Activated CD8-positive, alpha-beta T cell treated with anti-CD3 and anti-CD28 coated beads for 36 hours (primary cell): ENCODE data around the gene DLX1. TPM values are rescaled to one million over a fixed set of nuclear protein-coding genes. Genes with fewer than 3 reads are reported as not detected.

ENCODE experiments used
- ATAC-seq: fragments of 200-7000 bp; cut with Tn5 transposase; one replicate; pipeline ENCODE4 v1.10.0; 2021; ENCODE audit warnings: mild to moderate bottlenecking, moderate library complexity
- CTCF ChIA-PET: fragments of 350-600 bp; sonication (Branson Sonifier 250); formaldehyde crosslinking; loops from one replicate; lab custom pipeline; 2021; ENCODE audit warnings: antibody characterized with exemption; lab: Charles Lee
- POLR2A ChIA-PET: fragments of 350-600 bp; sonication (Branson Sonifier 250); formaldehyde crosslinking; loops from one replicate; lab custom pipeline; 2021; ENCODE audit warnings: antibody characterized with exemption; lab: Charles Lee
- DNase-seq: peaks from one replicate; pipeline ENCODE4 v3.0.0-alpha.2; 2020
- H3K27ac Mint-ChIP-seq: one replicate; pipeline ENCODE4 v1.8.0; 2021; ENCODE audit warnings: mild to moderate bottlenecking, mixed read lengths
- H3K27me3 Mint-ChIP-seq: one replicate; pipeline ENCODE4 v1.8.0; 2021; ENCODE audit warnings: mixed read lengths
- H3K36me3 Mint-ChIP-seq: one replicate; pipeline ENCODE4 v1.8.0; 2021; ENCODE audit warnings: low read depth, mixed read lengths
- H3K4me1 Mint-ChIP-seq: one replicate; pipeline ENCODE4 v1.8.0; 2021; ENCODE audit warnings: low read depth, mixed read lengths
- H3K4me3 Mint-ChIP-seq: one replicate; pipeline ENCODE4 v1.8.0; 2021; ENCODE audit warnings: mild to moderate bottlenecking, moderate library complexity, mixed read lengths
- H3K9me3 Mint-ChIP-seq: one replicate; pipeline ENCODE4 v1.8.0; 2021; ENCODE audit warnings: mixed read lengths
- CTCF ChIP-seq: fragments of 200-600 bp; IDR thresholded peaks from one replicate; pipeline ENCODE4 v1.8.0; 2022; ENCODE audit warnings: antibody characterized with exemption, mild to moderate bottlenecking
- intact Hi-C: fragments of 100-400 bp; cut with micrococcal nuclease; formaldehyde crosslinking; loops from one replicate; pipeline ENCODE4 v1.10.0; 2022
- total RNA-seq, 2 experiments: library from RNA; stranded (reverse); gene quantifications; one replicate each; pipeline ENCODE4 v1.2.3, GENCODE V29; 2021

DLX1 gene
- total RNA-seq, 2 experiments from 2014 or later: not detected

GRCh38 chr2:172103471-172104272 is 18.4 kb downstream of the DLX1 start:
- H3K36me3 Mint-ChIP-seq: no peaks in the 10 kb centered on the region
- peak; percentile 96 for TF ChIP-seq CTCF
- H3K4me3 Mint-ChIP-seq: peak overlapping the region; percentile 76
- peak; percentile 87 for DNase-seq
- ATAC-seq: peak; percentile 43
- H3K9me3 Mint-ChIP-seq: no peaks in the 10 kb centered on the region
- peaks cover 43% of the 10 kb centered on the region for H3K4me1 Mint-ChIP-seq
- intact Hi-C loops: loop anchor here (2.0 to 10.0 kb wide), 5 partner anchors 19 to 509 kb away; partner anchors contain the start of genes DLX1 and HAT1
- POLR2A ChIA-PET: interaction anchor here (0.6 to 1.2 kb wide), 2 partner anchors 11 to 359 kb away, joined by 3 read pairs; no protein-coding TSS in a partner anchor
- CTCF ChIA-PET: interaction anchor here (0.7 to 6.1 kb wide), 36 partner anchors 8 to 530 kb away, joined by 3 to 60 read pairs (median 4); partner anchors contain the start of gene DLX1
- H3K27ac Mint-ChIP-seq: no peak overlapping the region
- H3K27me3 Mint-ChIP-seq: peaks cover 73% of the 10 kb centered on the region

GRCh38 chr2:172105471-172106107 is 20.3 kb downstream of the DLX1 start:
- Mint-ChIP-seq H3K27me3 (peaks cover 80% of the 10 kb centered on the region), H3K36me3 (no peaks in the 10 kb centered on the region), H3K4me3 (peak overlapping the region; percentile 24), H3K4me1 (peaks cover 41% of the 10 kb centered on the region), H3K9me3 (no peaks in the 10 kb centered on the region), H3K27ac (no peak overlapping the region)
- intact Hi-C loops: loop anchor here (2.0 to 10.0 kb wide), 3 partner anchors 181 to 511 kb away; partner anchors contain the start of gene HAT1
- ATAC-seq (no peak), DNase-seq (no peak)
- TF ChIP-seq CTCF: no peak
- POLR2A ChIA-PET: interaction anchor here (1.1 kb wide), 1 partner anchor 23 kb away, joined by 3 read pairs; no protein-coding TSS in a partner anchor
- CTCF ChIA-PET: interaction anchor here (0.8 to 6.1 kb wide), 23 partner anchors 7 to 532 kb away, joined by 3 to 60 read pairs (median 7); partner anchors contain the start of gene DLX1

GRCh38 chr2:172106108-172106961 is 21.0 kb downstream of the DLX1 start:
- DNase-seq (peak; percentile 68), ATAC-seq (peak; percentile 35)
- H3K4me3 Mint-ChIP-seq: peak overlapping the region; percentile 53
- ChIA-PET CTCF (interaction anchor here (0.7 to 6.1 kb wide), 33 partner anchors 8 to 534 kb away, joined by 3 to 60 read pairs (median 3); partner anchors contain the start of gene DLX1), POLR2A (interaction anchor here (0.9 to 1.1 kb wide), 2 partner anchors 13 to 23 kb away, joined by 3 to 4 read pairs; no protein-coding TSS in a partner anchor)
- H3K4me1 Mint-ChIP-seq: peaks cover 37% of the 10 kb centered on the region
- H3K9me3 Mint-ChIP-seq: no peaks in the 10 kb centered on the region
- H3K36me3 Mint-ChIP-seq: no peaks in the 10 kb centered on the region
- intact Hi-C loops: loop anchor here (10.0 kb wide), 2 partner anchors 182 to 512 kb away; partner anchors contain the start of gene HAT1
- TF ChIP-seq CTCF: peak; percentile 68
- peaks cover 77% of the 10 kb centered on the region for H3K27me3 Mint-ChIP-seq
- no peak overlapping the region for H3K27ac Mint-ChIP-seq

GRCh38 chr2:172107690-172108586 is 22.6 kb downstream of the DLX1 start:
- H3K27ac Mint-ChIP-seq: no peak overlapping the region
- intact Hi-C loops: loop anchor here (10.0 kb wide), 2 partner anchors 183 to 513 kb away; partner anchors contain the start of gene HAT1
- ChIA-PET POLR2A (interaction anchor here (0.6 to 0.9 kb wide), 2 partner anchors 15 to 438 kb away, joined by 3 to 4 read pairs; no protein-coding TSS in a partner anchor), CTCF (interaction anchor here (1.0 to 4.2 kb wide), 13 partner anchors 12 to 534 kb away, joined by 3 to 60 read pairs (median 5); partner anchors contain the start of gene DLX1)
- DNase-seq: no peak
- ATAC-seq: no peak
- H3K36me3 Mint-ChIP-seq: no peaks in the 10 kb centered on the region
- H3K4me1 Mint-ChIP-seq: peaks cover 28% of the 10 kb centered on the region
- TF ChIP-seq CTCF: no peak
- H3K27me3 Mint-ChIP-seq: peaks cover 69% of the 10 kb centered on the region
- no peaks in the 10 kb centered on the region for H3K9me3 Mint-ChIP-seq
- no peak overlapping the region for H3K4me3 Mint-ChIP-seq
